Spinal cord (tissue), 10 donors: ENCODE results near the gene FAN1. TPM values are rescaled to one million over a fixed set of nuclear protein-coding genes. Genes with fewer than 3 reads are reported as not detected.
A peak's percentile ranks its signal among the peaks of the same experiment; 100 is the strongest.

Source experiments
- DNase-seq, 6 donors: peaks; one replicate each; pipeline versions ENCODE4 v3.0.0 to v3.0.0-alpha.2; 2013 to 2015; ENCODE audit warnings: low spot score in 6 of 6, low read depth in 4 of 6
- H3K27ac ChIP-seq: one replicate; pipeline ENCODE4 v1.5.1; 2013; ENCODE audit warnings: low read depth, low read length, control low read depth
- H3K27me3 ChIP-seq: one replicate; pipeline ENCODE4 v1.6.1; 2013; ENCODE audit warnings: low read length; ENCODE audit not compliant: control insufficient read depth, insufficient read depth
- H3K36me3 ChIP-seq: one replicate; pipeline ENCODE4 v1.6.1; 2013; ENCODE audit warnings: low read length; ENCODE audit not compliant: control insufficient read depth, insufficient read depth
- H3K4me1 ChIP-seq: one replicate; pipeline ENCODE4 v1.6.1; 2013; ENCODE audit warnings: low read length; ENCODE audit not compliant: control insufficient read depth, insufficient read depth
- H3K4me3 ChIP-seq: one replicate; pipeline ENCODE4 v1.5.1; 2013; ENCODE audit warnings: low read depth, low read length, control low read depth
- H3K9me3 ChIP-seq: one replicate; pipeline ENCODE4 v1.6.1; 2013; ENCODE audit warnings: low read length; ENCODE audit not compliant: control insufficient read depth, insufficient read depth
- WGBS: methylation state at CpG from one replicate; pipeline ENCODE4 v1.1.5; 2013; ENCODE audit warnings: missing lambda C conversion rate; ENCODE audit not compliant: insufficient coverage; 5-methylcytosine and 5-hydroxymethylcytosine counted together
- polyA plus RNA-seq, 2 donors: library from polyadenylated mRNA; unstranded; fragments of 120-200 nt; gene quantifications; one replicate each; pipeline ENCODE4 v1.2.1, GENCODE V29; 2013; ENCODE audit not compliant: insufficient read length in 2 of 2
- small RNA-seq: library from RNA; depleted of rRNA; stranded (forward); fragments of <200 nt; gene quantifications from one replicate; pipeline ENCODE3, GENCODE V24; 2014; ENCODE audit warnings: low replicate concordance
- total RNA-seq, 2 donors: library from RNA; depleted of rRNA in 1 of 2; stranded (reverse); fragments of 120-200 nt in 1 of 2; fragments of >200 nt in 1 of 2; gene quantifications; one replicate each; pipeline versions ENCODE4 v1.2.3 to v1.2.4, GENCODE V29; 2013 to 2014
- donor health status: healthy.

Gene FAN1
- total and polyA plus RNA-seq, 4 donors: 33.2 to 37.1 (median 36.2) TPM

GRCh38 chr15:30991255-30992235 lies 87.8 kb downstream of the FAN1 start, which contains the start of gene MTMR10:
MTMR10 (minus strand) TSS chr15:30991628; CDS start chr15:30991506, 122 bp downstream.
- under 1% methylated on average over 114 of the region's 114 CpGs for WGBS
- H3K27me3 ChIP-seq: no peaks in the 10 kb centered on the region
- H3K27ac ChIP-seq: peak within 1 kb of the TSS; percentile 90

GRCh38 chr15:30992249-30992864 lies 88.6 kb downstream of the FAN1 start:
- Histone ChIP-seq H3K4me1 (peaks cover 15% of the 10 kb centered on the region), H3K36me3 (no peaks in the 10 kb centered on the region), H3K4me3 (peak overlapping the region; percentile 91), H3K27ac (peak overlapping the region; percentile 75), H3K27me3 (no peaks in the 10 kb centered on the region), H3K9me3 (no peaks in the 10 kb centered on the region)
- WGBS: 74% methylated on average over 2 of the region's 7 CpGs
- no peak for DNase-seq

More at GRCh38 chr15:30991255-30992235, 87.8 kb downstream of the FAN1 start, which contains the start of gene MTMR10:
- no peaks in the 10 kb centered on the region for H3K9me3 ChIP-seq
- peak in 5 of 6 donors; percentile 31 to 87 (median 35) for DNase-seq
- H3K4me3 ChIP-seq: peak within 1 kb of the TSS; percentile 91
- no peaks in the 10 kb centered on the region for H3K36me3 ChIP-seq
- H3K4me1 ChIP-seq: peaks cover 15% of the 10 kb centered on the region

Small RNA genes within 50 kb of the gene (small RNA-seq; reads per million reads assigned to genes)
- gene RNU6-466P: not detected

Other genes starting within 250 kb of the FAN1 start
- gene MTMR10, start 87.7 kb downstream of the FAN1 start, total RNA-seq: 10 to 100 TPM; 28.6 to 40.7 TPM
- gene MTMR10, start 87.7 kb downstream of the FAN1 start, polyA plus RNA-seq: 10 to 100 TPM; 29.6 to 43.4 TPM
- under 1 TPM; 0.10 to 0.72 TPM for gene TRPM1, start 197.8 kb downstream of the FAN1 start, total RNA-seq
- gene TRPM1, start 197.8 kb downstream of the FAN1 start, polyA plus RNA-seq: under 1 TPM in 1 of 2 donors, not detected in 1; 0.05 TPM